ENCODE results near the gene ARMC12. TPM values are rescaled to one million over a fixed set of nuclear protein-coding genes. Genes with fewer than 3 reads are reported as not detected.

ARMC12 gene
- total RNA-seq, 4 donors from 2014 or later = 0.68 to 1.5 TPM; not detected in 2

- in situ Hi-C loops (cut with MboI; ENCODE audit: low pct_ligation_motif_present in 1 of 4, low pct_unique_long_range_greater_than_20kb in 1 of 4, low sequenced_read_pairs in 3 of 4) = loop anchor here in 1 of 4 donors (25.0 kb wide), 1 partner anchor 390 kb away; the partner anchor contains the start of gene PPARD
- peak overlapping the region; percentile 32 to 50 (median 46) for H3K4me3 ChIP-seq
- intact Hi-C loops (cut with DNase I; ENCODE audit: low total_unique reads) = loop anchor here (2.0 kb wide), 1 partner anchor 39 kb away; the partner anchor contains the start of gene FKBP5
Observed at GRCh38 chr6:35727231-35727934, 9.4 kb upstream of the ARMC12 start.

GRCh38 chr6:35727935-35728682 is 8.7 kb upstream of the ARMC12 start:
- 1 to 5% methylated on average over 3 to 33 of the region's 57 CpGs for WGBS, 2 donors (ENCODE audit: low coverage in 1 of 2)
- Histone ChIP-seq H3K27ac (peak overlapping the region; percentile 99 to 100 (median 100)), H3K9me3 (no peaks in the 10 kb centered on the region), H3K4me3 (peak overlapping the region; percentile 32 to 50 (median 46)), H3K36me3 (no peaks in the 10 kb centered on the region), H3K4me1 (peaks cover 76 to 92% (median 91%) of the 10 kb centered on the region in 4 donors), H3K27me3 (no peaks in the 10 kb centered on the region)
- in situ Hi-C loops (cut with MboI; ENCODE audit: low pct_ligation_motif_present in 1 of 4, low pct_unique_long_range_greater_than_20kb in 1 of 4, low sequenced_read_pairs in 3 of 4) = loop anchor here in 1 of 4 donors (25.0 kb wide), 1 partner anchor 391 kb away; the partner anchor contains the start of gene PPARD
- peak; percentile 96 for DNase-seq
- intact Hi-C loops (cut with DNase I; ENCODE audit: low total_unique reads) = loop anchor here (2.0 kb wide), 1 partner anchor 39 kb away; the partner anchor contains the start of gene FKBP5
- TF ChIP-seq, protein P1, sequence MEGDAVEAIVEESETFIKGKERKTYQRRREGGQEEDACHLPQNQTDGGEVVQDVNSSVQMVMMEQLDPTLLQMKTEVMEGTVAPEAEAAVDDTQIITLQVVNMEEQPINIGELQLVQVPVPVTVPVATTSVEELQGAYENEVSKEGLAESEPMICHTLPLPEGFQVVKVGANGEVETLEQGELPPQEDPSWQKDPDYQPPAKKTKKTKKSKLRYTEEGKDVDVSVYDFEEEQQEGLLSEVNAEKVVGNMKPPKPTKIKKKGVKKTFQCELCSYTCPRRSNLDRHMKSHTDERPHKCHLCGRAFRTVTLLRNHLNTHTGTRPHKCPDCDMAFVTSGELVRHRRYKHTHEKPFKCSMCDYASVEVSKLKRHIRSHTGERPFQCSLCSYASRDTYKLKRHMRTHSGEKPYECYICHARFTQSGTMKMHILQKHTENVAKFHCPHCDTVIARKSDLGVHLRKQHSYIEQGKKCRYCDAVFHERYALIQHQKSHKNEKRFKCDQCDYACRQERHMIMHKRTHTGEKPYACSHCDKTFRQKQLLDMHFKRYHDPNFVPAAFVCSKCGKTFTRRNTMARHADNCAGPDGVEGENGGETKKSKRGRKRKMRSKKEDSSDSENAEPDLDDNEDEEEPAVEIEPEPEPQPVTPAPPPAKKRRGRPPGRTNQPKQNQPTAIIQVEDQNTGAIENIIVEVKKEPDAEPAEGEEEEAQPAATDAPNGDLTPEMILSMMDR (IDR thresholded peaks at IDR 0.05) = peak in 2 of 5 experiments; percentile 17 to 26
- TF ChIP-seq POLR2AphosphoS5 (IDR thresholded peaks at IDR 0.05) = peak; percentile 90 to 97 (median 97)
- peak; percentile 100 for TF ChIP-seq EP300 (IDR thresholded peaks at IDR 0.05; ENCODE audit: low read depth)
- TF ChIP-seq POLR2A (IDR thresholded peaks at IDR 0.05) = peak; percentile 89

More at GRCh38 chr6:35727231-35727934, 9.4 kb upstream of the ARMC12 start:
- Histone ChIP-seq H3K36me3 (no peaks in the 10 kb centered on the region), H3K9me3 (no peaks in the 10 kb centered on the region), H3K4me1 (peaks cover 74 to 92% (median 91%) of the 10 kb centered on the region in 4 donors), H3K27me3 (no peaks in the 10 kb centered on the region), H3K27ac (peak overlapping the region; percentile 99 to 100 (median 100))
- TF ChIP-seq, protein P1 (IDR thresholded peaks at IDR 0.05) = peak in 1 of 5 experiments; percentile 7
- TF ChIP-seq POLR2A (IDR thresholded peaks at IDR 0.05) = no peak
- TF ChIP-seq EP300 (IDR thresholded peaks at IDR 0.05; ENCODE audit: low read depth) = peak; percentile 92
- peak in 1 of 3 donors; percentile 53 for TF ChIP-seq POLR2AphosphoS5 (IDR thresholded peaks at IDR 0.05)
- DNase-seq = peak; percentile 88
- WGBS, 2 donors (ENCODE audit: low coverage in 1 of 2) = 8 to 40% methylated on average over 2 to 17 of the region's 29 CpGs

DNA sequence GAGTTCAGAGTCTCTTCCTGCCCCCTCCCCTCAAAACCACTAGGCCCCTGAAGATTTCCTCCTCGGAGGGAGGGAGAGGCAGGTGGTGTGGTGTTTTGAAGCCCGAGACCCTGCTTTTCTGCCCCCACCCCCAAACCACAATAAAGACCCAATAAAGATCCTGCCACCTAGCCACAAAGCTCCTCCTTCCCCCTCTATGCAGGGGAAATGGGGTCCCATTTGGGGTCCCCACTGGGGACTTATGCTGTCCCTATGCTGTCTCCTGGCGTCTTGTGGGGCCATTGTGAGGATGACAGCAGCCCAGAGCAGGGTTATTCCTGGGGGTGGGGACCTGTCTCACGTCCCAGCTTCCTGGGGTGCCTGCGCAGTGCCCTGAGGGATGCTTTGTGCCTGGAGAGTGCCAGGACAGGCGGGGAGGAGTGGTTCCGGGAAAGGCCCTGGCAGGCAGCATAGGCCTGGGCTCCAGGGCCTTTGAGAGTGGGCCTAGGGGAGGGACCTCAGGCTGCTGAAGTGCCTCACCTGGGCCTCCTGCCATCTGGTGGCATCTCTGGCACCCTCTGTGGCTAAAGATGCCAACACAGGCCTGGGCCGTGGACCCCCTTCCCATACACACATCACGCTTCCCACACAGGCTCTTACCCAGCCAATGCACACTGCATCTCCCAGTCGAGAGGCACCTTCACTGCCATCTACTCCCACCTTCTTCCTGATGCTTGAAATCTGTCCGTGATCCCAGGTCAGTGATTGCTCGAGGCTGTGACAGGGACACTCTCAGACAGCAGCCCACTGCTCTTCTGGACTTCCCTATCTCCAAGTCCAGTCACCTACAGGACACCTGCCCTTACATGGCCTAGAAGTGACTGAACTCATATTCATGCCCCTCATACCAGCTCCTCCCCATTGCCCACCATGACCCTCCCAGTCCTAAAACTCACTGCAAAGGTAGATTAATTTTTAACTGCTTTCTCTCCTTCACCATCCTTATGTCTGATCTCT is 7.9 kb upstream of the ARMC12 start:
- in situ Hi-C loops (cut with MboI; ENCODE audit: low pct_ligation_motif_present in 1 of 4, low pct_unique_long_range_greater_than_20kb in 1 of 4, low sequenced_read_pairs in 3 of 4) (loop anchor here in 1 of 4 donors (25.0 kb wide), 1 partner anchor 392 kb away; the partner anchor contains the start of gene PPARD), intact Hi-C loops (cut with DNase I; ENCODE audit: low total_unique reads) (no loop called here)
- 50% methylated on average over 12 of the region's 12 CpGs; no CpG with 5 or more reads in 1 of the 2 donors for WGBS, 2 donors (ENCODE audit: low coverage in 1 of 2)
- Histone ChIP-seq H3K4me1 (peaks cover 79 to 93% (median 91%) of the 10 kb centered on the region in 4 donors), H3K27me3 (no peaks in the 10 kb centered on the region), H3K36me3 (no peaks in the 10 kb centered on the region), H3K4me3 (peak overlapping the region in 2 of 4 donors; percentile 49 to 50), H3K27ac (peak overlapping the region; percentile 99 to 100 (median 100)), H3K9me3 (no peaks in the 10 kb centered on the region)
- TF ChIP-seq, protein P1 (IDR thresholded peaks at IDR 0.05) = peak in 2 of 5 experiments; percentile 21 to 38
- no peak for TF ChIP-seq POLR2A (IDR thresholded peaks at IDR 0.05)
- TF ChIP-seq POLR2AphosphoS5 (IDR thresholded peaks at IDR 0.05) = peak; percentile 42 to 67 (median 54)
- TF ChIP-seq EP300 (IDR thresholded peaks at IDR 0.05; ENCODE audit: low read depth) = peak; percentile 64
- DNase-seq = peak; percentile 65

Measured in transverse colon (tissue), 4 donors.